C4-2B (cell line): ENCODE results near the gene WNT4.

ENCODE experiments used
- ZFX ChIP-seq: fragments of 450-650 bp; IDR thresholded peaks from 2 replicates; pipeline ENCODE4 v1.6.1; 2017
- TF ChIP-seq, protein P1 (sequence below): fragments of 450-650 bp; conservative IDR thresholded peaks from 2 replicates; pipeline ENCODE4 v1.5.1; 2017; ENCODE audit warnings: mild to moderate bottlenecking

DNA sequence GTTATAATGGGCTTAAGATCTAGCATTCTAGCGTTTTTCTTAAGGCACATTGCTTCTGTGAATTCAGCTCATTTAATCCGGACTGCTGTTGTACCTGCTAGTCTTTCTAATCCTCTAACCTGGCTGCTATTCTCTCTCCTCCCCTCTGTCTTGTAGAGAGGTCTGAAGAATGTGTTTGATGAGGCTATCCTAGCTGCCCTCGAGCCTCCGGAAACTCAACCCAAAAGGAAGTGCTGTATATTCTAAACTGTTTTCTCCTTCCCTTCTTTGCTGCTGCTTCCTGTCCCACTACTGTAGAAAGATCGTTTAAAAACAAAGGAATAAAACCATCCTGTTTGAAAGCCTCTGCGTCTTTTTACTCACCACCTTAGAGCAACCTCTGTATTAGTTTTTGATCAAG is 53.1 kb downstream of the WNT4 start:
- TF ChIP-seq, protein P1, sequence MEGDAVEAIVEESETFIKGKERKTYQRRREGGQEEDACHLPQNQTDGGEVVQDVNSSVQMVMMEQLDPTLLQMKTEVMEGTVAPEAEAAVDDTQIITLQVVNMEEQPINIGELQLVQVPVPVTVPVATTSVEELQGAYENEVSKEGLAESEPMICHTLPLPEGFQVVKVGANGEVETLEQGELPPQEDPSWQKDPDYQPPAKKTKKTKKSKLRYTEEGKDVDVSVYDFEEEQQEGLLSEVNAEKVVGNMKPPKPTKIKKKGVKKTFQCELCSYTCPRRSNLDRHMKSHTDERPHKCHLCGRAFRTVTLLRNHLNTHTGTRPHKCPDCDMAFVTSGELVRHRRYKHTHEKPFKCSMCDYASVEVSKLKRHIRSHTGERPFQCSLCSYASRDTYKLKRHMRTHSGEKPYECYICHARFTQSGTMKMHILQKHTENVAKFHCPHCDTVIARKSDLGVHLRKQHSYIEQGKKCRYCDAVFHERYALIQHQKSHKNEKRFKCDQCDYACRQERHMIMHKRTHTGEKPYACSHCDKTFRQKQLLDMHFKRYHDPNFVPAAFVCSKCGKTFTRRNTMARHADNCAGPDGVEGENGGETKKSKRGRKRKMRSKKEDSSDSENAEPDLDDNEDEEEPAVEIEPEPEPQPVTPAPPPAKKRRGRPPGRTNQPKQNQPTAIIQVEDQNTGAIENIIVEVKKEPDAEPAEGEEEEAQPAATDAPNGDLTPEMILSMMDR, result no peak
- TF ChIP-seq ZFX, result no peak
